K562 (cell line): ENCODE results near the gene C3orf85.

Experiments used
- CBX1 ChIP-seq: sonication (generic); IDR thresholded peaks from 2 replicates; pipeline ENCODE4 v1.6.1; 2016; ENCODE audit warnings: antibody characterized with exemption, low read depth, mild to moderate bottlenecking
- RUNX1 ChIP-seq: sonication (generic); IDR thresholded peaks from 2 replicates; pipeline ENCODE4 v1.6.1; 2016; ENCODE audit warnings: antibody characterized with exemption, low read depth
- SMC3 ChIP-seq: conservative IDR thresholded peaks from 2 replicates; pipeline ENCODE4 v1.6.1; 2011; ENCODE audit warnings: low read depth, low read length, improper control_type of control experiment; ENCODE audit not compliant: insufficient read depth
- ZBTB40 ChIP-seq, 2 experiments: fragments of 450-650 bp in 1 of 2; sonication (generic) in 1 of 2; formaldehyde crosslinking in 1 of 2; IDR thresholded peaks; 2 replicates each; pipeline versions ENCODE4 v1.7.1 to v1.9.0; 2016 to 2022; ENCODE audit warnings: inconsistent platforms in 1 of 2, mild to moderate bottlenecking in 1 of 2, missing genetic modification reagents in 1 of 2

DNA sequence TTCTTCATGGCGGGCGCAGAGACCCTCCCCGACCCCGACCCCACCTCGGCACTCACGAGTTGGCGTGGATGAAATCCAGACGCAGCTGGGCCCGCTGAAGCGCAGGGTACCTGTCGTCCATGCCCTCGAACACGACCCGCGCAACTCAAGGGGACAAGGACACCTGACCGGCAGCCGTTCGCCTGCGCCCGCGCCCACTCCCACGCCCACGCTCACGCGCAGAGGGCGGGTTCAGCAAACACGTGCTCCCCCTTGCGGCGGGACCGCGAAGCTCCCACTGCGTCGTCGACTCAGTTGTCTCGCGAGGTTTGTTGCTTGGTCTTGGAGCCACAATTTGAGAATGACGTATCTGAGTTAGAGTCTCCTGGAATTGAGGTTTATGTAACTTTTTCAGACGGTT is 18.6 kb upstream of the C3orf85 start, which contains the start of gene MORC1:
- TF ChIP-seq RUNX1 (no peak), SMC3 (no peak), ZBTB40 (IDR thresholded peaks at IDR 0.05) (no peak), ZBTB40 (CRISPR knock-in tag; IDR thresholded peaks at IDR 0.05) (no peak), CBX1 (peak; percentile 58; the same call in 1 of the 2 replicates)
